KG1 (cell line): ENCODE results near the gene TMIGD3.

Source experiments
- DNase-seq: peaks from one replicate; lab custom pipeline; 2025; lab: John Stamatoyannopoulos, UW

TMIGD3 gene

DNA sequence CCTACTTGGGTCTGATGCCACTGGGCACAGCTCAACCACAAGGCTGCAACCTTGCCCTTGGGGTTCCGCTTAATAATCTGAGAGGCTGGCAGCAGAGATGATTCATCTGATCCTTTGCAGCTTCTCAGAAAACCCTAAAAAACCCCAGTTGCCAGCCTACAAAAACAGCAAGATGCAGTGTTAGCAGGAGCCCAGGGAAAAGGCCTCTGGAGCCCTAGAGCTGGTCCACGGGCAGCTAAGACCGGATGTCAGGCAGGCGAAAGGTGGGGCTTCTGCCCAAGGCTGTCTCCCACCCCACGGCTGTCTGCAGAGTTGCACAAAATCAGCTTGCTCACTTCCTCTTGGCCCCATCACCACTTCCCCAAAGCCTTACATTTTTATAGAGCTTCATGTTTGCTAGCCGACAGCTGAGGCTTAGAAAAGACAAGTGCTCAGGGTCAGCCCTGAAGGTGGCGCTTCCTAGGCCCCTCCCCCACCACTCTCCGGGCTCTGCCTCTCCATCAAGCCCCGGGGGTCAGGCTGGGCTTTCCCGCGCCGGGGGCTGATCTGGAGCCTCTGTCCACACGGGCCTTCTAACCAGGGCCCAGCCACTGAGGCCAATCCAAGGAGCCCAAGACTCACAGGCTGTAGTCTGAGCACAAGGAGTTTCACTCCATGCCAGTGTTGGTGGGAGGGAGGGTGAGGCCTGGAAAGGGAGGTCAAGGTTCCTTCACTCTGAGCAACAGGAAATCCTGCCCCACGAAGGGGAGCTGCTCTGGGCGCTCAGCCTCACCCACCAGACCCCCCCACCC lies 4.2 kb upstream of the TMIGD3 start:
- peak; percentile 89 for DNase-seq

DNA sequence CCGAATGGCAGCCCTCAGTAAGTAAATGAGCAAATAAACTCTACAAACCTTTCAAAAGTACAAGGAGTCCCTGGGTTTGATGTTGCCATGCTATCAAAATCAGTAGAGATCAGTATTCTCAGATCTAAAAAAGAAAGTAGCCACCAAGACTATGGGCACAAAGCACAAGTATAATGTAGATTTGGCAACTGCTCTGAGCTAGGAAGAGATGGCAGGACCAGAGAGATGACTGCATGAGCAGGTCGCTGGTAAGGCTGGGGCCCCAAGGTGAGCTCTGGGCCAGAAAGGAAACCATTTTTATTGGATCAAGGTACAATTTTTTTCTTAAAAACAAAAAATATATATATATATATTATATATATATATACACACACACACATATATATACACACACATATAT lies 3.1 kb upstream of the TMIGD3 start:
- no peak for DNase-seq

DNA sequence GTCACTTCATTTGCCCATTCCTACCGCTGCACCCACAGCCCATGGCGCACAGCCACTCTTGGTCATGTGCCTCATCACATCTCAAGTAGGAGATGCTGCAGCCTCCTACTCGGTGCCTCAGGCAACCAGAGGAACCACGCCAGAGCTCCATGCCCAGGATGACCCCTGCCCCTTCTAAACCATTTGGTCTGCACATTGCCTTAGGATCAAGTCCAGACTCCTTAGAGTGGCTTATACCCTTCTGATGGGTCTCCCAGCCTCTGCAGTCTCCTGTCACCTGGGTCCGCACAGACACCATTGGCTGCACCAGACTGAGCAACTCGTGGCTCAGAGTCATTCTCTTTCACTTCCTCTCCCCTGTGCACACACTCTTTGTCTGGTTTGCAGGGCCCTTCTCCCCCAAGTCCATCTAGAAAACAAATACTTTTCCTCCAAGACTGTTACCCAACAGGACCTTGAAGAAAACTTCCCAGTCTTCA lies 2.2 kb upstream of the TMIGD3 start:
- peak; percentile 19 for DNase-seq

DNA sequence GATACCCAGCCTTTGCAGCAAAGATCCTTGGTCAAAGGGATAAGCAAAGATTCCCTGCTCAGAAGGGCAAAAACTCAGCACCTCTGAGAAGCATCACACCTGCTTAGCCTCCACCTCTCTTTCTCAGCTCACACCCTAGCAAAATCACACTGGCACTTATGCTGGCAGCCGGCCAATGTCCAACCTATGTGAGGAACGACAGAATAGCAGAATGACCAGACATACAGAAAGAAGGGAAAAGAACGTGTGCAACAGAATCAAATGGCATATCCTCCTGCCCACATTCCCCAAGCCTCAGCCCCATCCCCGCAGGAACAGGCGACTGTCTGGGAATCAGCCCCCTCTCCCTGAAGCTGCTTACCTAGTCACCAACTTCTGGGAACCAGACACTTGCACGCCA lies 664 bp upstream of the TMIGD3 start:
- DNase-seq, result no peak

DNA sequence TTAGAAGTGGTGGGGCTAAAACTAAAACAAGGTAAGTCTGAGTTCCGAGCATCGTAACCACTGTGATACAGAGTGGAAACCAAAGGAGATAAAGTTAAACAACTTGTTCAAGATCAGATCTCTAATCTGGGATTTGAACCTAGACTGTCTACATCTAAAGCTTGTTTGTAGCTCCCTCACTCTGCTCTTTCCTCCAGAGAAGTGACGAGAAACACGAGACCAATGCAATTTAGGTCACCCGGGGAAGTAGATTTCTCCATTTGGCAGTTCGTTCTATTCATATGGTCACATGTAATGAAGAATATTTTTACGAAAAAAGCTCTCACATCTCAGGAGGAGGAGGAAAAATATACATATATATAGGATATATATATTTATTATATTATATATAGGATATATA lies 1.8 kb downstream of the TMIGD3 start:
- DNase-seq, result no peak

DNA sequence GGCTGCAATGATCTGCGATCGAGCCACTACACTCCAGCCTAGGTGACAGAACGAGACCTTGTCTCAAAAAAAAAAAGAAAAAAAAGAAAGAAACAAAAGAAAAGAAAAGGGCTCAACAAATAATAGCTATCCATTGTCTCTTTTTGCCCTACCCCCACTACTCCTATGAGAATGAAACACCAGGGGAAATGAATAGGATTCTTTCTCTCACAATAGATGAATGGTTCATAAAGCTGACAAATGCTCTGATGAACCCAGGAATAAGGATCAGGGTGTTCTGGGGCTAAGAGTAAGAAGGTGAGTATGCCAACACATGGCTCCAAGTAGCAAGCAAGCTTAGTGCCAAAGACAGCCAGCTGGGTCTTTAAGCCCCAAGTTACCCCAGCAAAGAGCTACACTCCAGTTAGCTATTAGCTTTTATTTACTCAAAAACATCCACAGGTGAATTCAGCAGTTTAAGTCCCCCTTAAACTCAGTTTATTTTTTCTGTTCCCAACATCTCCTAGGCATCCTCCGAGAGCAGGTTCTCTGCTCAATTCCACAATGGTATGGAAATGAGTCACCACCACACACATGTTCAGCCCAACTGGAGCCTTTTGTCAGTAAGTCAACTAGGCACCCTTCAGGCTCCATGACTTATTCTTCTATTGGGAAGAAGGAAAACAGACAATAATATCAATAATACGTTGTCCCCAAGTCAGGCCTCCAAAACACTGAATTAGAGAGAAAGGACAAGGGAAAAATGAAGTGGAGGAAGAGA lies 4.2 kb downstream of the TMIGD3 start:
- no peak for DNase-seq

DNA sequence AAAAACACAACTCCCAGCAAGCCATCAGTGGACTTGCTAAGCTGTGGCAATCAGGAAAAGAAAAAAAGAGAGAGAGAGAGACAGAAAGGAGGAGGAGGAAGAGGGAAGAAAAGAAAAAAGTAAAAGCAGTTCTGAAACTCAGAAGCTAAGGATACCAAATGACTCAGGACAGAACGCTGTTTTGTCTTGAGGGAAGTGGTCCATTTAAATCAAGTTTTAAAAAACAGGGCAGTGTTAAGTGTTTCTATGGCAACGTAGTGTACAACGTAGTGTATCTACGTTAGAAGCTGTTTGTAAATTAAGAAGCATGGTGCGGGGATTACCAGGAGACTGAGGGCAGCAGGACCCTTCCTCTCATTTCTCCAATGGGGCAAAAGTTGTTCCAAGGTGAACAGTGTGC lies 5.8 kb downstream of the TMIGD3 start:
- DNase-seq, result no peak

DNA sequence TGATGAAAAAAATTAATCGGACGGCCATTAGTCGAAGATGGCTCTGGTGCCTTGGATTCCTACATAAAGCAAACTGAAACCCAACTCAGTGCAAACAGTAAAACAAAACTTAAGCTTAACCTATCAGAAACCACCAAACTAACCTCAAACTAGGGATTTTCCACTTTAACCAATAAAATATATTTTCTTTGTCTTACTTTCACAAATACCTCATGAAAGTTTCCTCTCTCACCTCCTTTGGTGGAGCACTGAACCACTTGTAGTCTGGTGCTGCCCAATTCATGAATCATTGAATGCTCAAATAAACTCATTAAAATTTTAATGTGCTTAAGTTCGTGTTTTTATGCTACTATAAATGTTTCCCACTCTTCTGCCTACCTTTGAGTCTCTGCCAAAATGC lies 7.0 kb downstream of the TMIGD3 start:
- DNase-seq, result no peak

DNA sequence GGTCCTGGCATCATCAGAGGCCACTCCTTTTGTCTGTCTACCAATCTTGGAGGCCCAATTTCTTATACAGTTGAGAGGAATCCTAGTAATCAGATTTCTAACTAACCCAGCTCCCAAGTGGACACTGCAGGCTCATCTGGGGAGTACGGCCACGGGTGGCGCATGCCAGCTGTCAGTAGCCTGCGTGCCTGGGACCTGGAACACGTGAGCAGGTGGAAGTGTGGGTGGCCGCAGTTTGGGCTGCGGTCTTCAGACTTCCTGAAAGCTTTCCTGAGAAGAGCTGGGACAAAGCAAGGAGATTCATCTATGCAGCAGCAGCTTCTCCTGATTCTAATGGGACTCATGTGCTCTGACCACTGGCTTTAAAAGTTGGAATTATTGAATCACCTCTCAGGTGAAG lies 12.4 kb downstream of the TMIGD3 start:
- DNase-seq, result no peak

DNA sequence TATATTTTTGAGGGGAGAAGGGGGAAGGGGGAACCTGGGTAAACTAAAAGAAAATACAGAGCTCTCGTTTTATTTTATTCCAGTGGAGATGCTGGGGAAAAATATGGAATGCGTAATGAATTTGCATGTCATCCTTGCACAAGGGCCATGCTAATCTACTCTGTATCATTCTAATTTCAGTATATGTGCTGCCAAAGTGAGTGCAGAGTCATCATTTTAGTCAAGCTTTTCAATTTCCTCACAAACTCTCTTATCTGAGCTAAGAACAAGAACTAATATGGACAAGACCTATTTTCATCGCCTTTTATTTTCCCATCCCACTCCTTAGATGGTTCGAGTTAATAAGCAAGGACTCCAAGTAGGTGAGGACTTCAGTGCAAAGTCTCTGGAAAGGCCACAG lies 13.2 kb downstream of the TMIGD3 start:
- no peak for DNase-seq

DNA sequence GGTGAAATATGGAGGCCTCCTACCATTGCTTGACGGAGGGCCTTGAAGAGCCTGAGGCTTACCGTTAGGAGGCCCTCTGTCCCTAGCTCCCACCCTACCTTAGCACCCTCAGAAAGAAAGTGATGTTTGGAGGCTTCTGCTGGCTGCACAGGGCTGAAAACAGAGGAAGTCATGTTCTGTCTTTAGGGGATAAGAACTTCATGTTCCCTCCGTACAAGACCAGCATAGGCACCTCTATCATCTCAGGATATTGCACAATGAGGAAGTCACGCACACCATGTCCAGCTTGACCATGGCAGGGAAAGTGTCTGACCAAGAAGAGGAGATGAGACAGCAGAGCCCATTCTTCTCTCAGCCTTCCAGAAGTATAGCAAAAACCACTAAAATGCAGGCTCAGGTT lies 13.8 kb downstream of the TMIGD3 start:
- DNase-seq, result no peak

DNA sequence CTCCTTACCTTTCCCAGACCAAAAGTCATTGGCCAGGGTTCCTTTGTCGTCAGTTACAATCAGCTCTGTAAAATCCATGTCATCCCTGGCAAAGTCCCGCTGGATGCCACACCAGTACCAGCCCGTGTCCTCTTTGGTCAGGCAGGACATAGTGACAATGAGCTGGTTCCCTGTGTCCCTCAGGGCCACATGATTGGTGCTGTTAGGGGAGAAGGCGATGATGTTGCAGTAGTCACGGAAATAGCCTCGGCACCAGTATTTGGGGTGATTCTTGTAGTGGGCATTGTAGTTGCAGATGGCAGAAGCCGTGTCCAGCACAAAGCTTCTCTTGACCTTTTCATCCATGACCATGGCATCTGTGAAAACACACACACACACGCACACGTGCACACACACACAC lies 14.8 kb downstream of the TMIGD3 start:
- DNase-seq, result no peak

DNA sequence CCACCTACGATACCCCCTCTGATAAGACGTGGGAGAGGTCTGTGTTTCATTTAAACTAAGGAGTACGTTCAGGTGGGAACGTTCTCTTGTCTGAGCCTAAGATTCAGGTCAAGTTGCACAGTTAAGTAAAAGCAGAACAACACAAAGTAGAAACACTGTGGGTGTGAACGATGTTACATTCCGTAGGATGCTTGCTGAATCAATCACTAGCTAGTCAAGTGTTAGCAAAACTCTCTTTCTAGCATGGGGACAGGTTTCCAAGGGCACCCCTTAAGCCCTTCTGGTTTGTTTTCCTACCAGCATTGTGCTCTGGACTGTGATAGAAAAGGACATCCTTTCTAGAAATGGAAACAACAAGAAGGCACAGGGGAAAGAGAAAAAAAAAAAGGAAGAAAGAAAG lies 16.3 kb downstream of the TMIGD3 start:
- DNase-seq, result no peak

DNA sequence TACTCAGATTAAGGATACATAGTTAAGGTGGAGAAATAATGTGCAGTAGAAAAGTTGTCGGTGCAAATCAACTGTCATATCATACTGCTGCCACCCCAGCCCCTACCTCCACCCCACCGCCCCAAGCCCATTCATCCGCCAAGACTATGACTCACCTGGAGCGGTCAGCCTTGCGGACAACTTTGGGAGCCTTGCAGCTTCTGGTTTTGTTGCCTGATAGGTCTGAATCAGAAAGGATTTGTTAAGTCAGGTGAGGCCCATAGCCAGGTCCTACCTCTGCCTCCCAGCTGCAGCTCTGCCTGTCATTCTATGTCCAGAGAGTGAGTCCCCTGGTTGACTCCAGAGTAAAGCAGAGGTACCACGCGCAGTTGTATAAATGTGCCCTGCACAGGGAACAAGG lies 17.0 kb downstream of the TMIGD3 start:
- DNase-seq, result no peak

DNA sequence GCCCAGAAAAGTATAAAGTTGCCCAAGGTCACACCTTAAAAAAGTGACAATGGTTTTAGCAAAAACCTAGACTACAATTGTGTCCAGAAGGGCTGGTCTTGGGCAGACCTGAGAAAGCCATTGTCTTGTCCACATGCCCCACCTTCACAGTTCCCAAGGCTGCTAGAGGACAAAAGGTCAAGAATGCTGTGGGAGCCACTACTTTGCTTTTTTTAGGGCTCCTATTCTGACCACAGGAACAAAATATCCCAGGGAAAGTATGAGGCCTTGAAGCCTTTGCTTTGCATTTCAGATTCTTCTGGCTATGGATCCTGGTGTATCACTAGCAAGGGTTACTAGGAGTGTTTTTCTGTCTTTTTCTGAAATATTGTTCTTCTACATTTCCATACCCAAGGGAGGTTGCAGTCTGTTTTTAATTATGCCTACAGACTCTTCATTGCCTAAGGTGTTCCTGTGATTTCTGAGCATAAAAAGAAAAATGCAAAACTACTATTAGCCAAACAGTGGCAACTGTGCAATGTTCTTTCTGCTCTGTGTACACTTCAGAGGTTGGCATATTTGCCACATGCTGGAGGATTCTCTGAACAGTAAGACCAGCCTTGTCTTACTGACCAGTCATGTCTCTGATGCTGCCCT lies 18.9 kb downstream of the TMIGD3 start:
- DNase-seq, result no peak

DNA sequence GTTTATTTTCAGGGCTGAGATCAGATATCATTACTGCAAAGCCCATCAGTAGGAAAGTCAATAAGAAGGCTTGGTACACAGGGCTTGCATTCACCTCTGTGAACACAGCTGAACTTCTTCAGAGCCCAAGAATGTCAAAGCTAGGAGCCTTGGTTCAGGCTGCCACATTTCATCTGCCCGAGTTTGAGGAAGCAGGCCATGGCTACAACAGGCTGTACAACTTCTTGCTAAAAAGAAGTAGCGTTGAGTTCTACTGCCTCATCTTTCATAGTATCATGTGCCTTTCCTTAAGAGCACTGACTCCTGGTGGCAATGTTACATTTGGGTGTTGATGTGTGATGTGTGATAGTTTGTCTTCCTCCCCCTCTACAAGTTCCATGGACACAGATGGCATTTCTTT lies 19.6 kb downstream of the TMIGD3 start:
- no peak for DNase-seq

DNA sequence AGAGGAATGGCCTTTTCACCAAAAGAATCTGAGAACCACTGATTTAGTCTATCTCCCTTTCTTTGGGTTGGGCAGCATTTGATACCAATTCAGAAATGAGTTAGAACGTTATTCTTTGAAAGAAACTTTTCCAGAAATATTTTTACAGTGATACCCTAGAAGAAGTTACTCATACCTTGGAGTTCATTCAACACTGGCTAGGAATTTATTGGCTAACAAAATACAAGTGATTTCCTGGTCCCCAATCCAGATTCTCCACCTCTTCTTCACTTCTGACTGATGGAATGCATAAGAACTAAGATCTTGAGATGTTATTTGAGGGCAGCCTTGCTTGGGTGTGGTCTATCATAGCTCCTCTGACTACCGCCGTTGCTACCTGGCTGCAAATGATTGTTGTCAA lies 20.3 kb downstream of the TMIGD3 start:
- DNase-seq, result no peak

DNA sequence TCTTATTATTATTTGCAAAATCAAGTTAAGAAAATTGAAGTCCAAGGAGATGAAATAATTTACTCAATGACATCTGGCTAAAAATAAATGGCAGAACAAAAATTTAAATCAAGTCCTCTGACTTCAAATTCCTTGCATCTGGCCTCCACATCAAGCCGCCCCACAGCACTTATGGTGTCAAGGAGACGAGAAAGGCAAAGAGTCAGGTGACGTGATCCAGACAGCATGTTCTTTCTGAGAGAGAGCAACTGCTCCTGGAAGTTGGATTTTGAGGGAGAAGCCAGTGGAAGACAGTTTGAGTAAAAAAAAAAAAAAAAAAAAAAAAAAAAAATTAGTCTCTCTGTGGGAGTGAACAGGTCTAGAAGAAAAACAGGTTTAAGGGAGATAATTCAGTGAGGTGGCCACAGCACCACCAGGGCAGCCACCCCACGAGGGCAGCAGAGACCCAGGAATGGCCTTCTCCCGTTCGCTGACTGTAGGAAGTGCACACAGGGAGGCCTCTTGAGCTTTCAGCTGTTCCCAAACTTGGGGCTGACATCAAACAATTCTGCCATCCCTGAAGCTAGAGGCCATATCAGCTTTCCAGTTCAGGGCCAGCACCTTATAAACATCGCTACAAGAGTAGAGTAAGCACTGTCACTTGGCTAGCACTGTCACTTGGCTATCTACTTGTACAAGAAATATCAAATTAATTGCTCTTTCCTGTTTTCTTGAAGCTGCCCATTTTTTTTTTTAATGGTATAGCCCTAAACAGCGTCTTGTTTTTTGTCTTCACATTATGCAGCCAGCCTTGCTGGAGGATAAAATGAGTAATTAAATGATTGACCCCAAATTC lies 21.8 kb downstream of the TMIGD3 start:
- DNase-seq, result peak; percentile 21

DNA sequence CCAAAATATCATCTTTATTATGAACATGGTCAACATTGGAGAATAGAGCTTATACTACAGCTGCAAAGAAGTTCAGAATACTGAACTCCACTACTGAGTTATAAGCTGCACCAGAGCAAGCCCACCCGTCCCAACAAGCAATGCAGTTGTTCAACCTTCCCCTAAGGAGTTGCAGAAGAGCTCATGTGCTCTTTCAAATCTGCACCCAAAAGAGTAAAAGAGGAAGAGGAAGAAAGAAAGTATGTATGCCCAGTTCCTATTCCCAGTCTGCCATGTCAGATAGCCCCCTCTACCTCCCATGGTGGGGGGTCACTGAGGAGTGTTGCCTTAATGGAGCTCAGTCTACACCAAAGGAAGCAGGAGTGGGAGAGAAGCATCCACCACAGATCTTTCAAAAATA lies 22.8 kb downstream of the TMIGD3 start:
- no peak for DNase-seq

DNA sequence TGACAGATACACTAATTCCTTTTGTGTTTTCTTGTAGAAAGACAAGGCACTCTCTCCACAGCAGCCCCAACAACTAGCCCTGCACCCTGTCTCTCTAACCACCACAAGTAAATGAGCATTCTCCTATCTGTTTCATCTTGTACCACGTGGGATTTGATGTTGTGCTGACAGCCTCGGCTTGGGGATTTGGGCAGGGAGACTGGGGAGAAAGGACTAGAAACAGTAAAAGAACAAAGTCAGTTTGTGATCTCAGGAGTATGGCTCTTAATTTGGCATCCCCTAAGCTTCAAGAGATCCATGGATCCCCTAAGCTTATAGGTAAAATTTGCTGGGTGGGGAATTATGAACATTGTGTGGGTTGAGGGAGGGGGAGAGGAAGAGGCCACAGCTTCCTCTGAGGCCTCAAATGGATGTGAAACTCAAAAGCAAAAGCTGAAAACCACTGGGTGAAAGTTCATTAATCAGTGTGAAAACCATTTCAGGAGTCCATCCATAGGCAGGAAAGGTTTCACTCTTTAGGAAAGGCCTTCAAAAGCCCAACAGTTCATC lies 26.6 kb downstream of the TMIGD3 start:
- DNase-seq, result peak; percentile 28

DNA sequence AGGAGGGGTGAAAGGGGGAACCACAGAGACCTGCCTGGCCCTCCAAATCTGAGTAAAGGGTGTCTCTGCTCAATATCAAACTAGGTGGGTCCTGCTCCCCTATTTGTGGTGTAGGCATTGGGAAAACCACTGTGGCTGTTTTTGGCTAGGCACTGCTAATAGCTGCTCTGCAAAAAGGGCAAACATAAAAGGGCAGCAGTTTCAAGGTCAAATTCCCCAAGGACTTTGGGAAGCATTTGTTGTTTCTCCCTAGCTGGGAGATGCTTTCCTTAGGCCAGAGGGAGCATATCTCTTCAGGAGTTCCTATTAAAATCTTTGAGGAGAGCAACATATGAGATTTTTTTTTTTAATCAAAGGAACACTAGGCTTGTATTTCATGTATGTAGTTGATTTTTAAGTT lies 27.2 kb downstream of the TMIGD3 start:
- no peak for DNase-seq

DNA sequence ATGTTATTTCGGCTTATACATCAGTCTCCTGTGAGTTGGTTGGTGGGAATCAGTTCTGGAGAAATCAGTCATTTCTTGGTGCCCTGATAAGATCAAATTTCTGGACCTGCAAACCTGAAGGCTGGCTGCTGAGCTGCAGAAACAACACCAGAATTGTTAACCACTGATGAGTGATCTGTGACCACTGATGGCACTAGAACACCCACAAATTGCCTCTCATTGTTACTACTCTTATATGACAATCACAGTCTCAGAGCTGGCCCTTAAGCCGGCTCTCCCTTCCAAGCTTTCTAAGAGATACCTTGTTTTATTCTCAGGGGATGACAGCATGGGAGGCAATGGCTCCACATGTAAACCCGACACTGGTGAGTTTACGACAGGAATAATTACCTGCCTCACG lies 27.7 kb downstream of the TMIGD3 start:
- DNase-seq, result no peak
